Activated CD4-positive, alpha-beta T cell treated with anti-CD3 and anti-CD28 coated beads, Interleukin-2, Interleukin-6, amounts not matched to agents 100 ng/mL and 50 ng/mL, durations not matched to agents 16 hours and 8 hours (primary cell): Measurements from ENCODE around the gene FGD5.

Experiments
- DNase-seq: peaks from one replicate; pipeline ENCODE4 v3.0.0-alpha.2; 2020

Gene FGD5

DNA sequence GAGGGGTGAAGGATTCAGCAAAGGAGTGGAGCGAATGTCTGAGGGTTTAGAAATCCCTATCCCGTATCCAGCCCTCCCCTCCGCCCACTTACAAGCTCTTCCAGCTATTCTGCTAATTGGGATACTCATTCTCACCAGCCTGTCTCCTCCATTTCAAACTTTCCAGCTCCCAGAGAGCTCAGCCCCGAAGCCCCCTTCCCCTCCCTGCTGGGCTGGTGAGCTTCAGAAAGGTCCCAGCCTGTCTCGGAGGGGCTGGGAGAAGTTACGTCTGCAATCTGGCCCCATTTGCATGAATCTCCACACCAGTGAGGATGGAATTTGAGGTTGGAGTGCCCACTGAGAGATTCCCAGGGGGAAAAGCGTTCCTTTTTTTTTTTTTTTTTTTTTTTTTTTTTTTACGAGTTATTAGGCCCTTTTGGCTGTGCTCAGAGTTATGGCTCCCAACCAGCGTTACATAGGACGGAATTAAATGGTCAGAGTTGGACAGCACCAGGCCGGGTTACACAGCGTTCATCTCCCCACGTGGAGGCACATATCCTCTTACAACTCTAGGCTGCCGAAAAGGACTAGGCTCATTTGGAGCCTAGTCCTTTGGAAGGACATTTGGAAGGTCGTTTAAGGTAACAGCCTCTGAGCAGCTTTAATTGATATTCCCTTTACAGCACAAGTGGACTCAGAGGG lies 34.6 kb downstream of the FGD5 start:
- DNase-seq, result no peak

DNA sequence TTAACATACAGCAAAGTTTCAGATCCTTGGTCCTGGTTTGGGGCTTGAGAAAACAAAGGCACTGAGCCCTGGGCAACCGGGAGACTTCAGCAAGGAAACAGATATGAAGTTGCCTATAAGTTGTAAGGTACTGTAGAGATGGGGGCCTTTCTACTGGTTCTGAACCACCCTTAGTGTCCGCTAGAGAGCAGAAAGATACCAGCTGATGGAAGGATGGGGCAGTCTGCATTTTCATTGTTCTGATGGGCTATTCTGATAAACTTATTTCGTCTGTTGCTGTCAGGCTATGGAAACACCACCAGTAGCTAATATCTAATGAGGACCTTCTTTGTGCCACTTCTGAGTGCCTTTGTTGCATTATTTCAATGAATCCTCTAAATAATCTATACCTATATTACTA lies 38.7 kb downstream of the FGD5 start:
- DNase-seq, result no peak

DNA sequence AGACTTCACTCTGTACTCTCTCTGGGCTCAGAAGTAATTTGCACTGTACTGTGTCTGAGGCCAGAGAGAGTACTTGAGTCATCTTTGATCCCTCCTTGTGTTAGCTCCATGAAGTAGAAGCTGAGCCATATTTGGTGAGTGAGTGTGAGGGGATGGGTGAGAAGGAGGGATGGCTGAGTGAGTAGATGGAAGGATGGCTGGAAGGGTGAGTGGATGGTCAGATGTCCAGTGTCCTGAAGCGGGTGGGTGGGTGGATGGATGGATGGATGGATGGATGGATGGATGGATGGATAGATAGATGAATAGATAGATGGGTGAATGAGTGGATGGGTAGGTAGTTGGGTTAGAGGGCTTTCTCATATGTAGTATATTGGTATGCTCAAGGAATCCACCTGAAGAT lies 39.3 kb downstream of the FGD5 start:
- DNase-seq, result no peak

DNA sequence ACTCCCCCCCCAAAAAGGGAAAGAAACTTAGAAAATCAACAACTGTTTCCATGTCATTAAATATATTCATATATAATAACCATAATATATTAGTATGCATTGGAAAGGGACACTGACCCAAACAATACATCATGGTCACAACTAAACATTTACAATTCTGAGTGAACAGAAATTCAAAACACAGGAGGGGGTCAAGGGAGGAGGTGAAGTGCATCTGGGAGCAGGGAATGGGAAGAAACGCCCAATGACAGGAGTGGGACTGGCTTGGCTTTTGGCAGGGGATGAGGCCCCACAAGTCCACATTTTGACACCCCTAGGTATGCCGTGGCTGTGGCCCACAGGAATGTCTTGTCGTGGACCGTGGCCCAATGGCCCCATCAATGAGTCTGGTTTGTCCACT lies 41.1 kb downstream of the FGD5 start:
- DNase-seq, result no peak

DNA sequence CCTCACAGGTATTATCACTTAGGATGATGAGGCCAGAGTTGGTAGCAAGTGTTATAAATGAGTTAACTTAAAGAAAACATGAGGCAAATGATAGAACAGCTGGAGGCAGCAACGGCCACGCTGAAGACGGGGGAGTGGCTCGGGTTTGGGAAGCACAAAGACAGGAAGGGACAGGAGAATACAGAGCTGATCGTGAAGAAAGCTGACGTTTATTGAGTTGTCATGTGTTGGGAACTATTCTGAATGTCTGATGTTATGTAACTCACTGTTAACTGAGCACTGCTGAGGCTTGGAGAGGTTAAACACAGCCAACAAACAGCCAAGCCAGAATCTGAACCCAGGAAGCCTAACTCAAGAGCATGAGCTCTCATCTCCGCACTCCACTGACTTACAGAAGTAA lies 42.3 kb downstream of the FGD5 start:
- no peak for DNase-seq

DNA sequence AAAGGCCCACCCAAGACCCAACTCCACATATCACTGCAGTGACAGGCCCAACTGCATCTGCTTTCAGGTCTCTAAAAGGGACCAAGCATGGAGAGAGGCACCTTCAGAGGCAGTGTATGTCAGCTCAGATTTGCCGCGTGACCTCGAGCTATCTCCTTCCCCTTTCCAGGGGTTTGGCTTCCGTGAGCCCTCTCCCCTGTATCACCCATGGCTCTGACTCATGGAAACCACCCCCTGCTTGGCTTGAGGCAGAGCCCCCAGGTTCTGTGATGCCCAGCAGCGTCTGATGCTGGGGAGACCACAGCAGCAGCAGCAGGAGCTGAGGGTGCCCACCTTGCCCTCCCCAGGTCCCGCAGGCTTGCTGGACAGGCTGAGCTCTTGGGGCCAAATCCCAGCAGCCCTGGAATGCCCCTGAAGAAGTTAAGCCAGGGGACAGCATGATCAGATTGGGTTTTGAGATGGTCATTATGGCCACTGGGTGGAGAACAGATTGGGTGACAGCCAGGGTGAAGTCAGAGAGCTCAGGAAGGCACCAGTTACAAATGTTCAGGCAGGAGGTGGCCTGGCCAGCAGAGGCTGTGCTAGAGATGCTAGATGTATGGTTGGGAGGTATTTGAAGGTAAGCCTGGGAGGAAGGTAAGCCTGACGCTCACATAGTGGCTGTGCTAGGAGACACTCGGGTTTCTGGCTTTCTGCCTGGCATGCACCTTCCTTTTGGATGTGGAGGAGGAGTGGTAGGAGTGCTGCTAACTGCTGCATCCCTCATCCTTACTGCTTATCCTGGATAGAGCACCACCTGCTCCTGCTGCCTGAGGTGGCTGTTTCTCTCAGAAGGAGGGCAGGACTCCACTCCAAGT lies 42.9 kb downstream of the FGD5 start:
- no peak for DNase-seq

DNA sequence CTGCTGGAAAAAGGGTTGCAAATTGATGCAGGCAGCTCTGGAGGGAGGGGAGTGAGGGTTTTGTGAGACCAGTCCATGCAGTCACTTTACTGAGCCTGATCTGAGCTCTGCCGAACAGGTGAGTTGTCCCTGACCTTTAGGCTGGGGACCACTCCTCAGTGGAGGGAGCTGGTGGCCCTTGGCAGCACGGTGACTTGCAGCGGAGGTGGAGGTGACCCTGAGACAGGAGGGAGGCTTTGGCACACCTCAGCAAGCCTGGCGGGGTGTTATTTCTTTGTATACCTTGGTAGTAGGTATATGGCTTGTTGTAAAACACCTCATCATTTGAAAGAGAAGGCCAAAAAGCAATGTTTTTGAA lies 43.5 kb downstream of the FGD5 start:
- DNase-seq, result no peak

DNA sequence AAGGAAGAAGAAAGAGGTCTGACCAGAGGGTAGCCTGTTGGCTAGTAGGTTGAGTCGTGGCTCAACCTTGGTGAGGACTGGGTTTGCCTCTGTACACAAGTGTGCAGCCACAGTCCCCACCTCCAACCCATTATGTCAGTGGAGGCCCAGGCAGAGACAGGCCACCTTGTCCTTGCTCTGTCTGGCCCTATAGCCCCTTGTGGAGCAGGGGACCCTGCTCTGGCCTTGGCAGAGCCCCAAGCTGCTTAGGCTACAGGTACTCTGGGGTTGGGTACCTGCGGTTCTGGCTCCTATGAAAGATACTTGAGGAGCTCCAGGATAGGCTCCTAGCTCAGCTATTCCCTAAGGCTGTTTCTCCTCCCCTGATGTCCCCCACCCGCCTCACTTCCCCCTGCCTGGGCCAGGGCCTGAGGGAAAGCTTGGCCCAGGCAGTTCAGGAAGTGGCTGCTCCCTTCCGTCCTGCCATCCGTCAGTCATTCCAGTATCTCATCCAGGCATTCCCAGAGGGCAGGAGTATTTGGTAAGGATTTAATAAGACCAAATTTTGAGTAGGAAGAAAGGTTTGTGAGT lies 44.0 kb downstream of the FGD5 start:
- no peak for DNase-seq

DNA sequence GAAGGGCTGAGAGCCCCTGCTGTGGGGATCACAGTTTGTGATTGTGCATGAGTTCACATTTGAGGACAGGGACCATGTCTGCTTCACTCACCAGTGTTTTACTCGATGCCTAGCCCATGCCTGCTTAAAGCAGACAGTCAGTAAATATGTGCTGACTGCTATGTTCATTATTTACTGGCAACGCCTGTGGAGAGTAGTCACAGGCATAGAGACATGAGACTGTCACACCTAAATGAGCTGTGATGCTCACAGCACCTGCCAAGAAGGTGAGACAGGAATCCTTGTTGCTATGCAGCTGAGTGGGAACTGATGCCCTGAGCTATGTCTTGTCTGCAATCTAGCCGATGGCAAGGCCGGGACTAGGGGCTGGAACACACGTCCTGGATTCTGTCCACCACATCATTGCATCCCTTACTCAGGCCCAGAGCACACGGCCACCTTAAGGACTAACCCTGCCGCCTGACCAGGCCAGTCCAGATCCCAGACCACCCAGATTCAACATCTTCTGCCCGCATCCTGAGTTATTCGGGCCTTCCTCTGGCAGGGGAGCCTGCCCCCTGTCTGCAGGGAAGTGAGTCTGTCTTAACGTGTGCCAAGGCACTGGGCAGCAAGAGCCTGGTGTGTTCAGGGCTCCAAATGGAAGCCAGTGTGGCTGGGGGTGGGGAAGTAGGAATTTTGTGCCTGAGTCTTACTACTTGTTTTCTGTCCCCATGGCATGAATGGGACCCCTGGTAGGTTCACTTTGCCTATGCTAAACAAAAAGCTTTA lies 44.8 kb downstream of the FGD5 start:
- no peak for DNase-seq

DNA sequence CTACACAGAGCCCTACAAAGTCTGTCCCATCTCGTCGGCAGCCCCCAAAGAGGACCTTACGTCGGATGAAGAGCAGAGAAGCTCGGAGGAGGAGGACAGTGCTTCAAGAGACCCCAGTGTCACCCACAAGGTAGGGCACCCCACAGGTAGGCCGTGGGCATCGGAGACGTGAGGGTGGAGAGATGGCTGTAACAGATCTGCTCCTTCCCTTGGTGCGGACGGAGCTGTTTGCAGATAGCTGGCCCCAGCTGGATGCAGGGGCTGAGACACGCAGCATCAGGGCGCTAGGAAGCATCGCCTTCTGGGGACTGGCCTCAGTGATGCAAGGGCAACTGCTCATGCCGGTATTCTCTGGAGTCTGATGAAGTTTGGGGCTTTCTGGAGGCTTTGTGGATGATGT lies 45.4 kb downstream of the FGD5 start:
- DNase-seq, result no peak

DNA sequence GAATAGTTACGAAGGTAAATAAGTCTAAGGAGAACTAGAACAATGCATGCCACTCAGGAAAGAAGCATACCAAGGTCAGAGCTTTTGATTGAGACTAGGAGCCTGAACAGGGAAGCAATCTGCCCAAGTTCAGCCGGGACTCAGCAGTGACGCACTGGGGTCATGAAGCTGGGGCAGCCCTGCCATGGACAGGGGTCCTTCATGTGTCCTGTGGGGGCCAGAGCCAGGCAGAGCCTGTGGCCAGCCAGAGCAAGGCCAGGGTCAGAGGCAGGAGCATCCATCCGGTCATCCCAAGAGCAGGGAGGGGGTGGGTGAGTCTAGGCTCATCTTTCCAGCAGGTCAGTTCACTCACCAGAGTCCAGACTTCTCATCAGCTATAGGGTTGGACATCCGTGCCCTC lies 47.9 kb downstream of the FGD5 start:
- DNase-seq, result no peak

DNA sequence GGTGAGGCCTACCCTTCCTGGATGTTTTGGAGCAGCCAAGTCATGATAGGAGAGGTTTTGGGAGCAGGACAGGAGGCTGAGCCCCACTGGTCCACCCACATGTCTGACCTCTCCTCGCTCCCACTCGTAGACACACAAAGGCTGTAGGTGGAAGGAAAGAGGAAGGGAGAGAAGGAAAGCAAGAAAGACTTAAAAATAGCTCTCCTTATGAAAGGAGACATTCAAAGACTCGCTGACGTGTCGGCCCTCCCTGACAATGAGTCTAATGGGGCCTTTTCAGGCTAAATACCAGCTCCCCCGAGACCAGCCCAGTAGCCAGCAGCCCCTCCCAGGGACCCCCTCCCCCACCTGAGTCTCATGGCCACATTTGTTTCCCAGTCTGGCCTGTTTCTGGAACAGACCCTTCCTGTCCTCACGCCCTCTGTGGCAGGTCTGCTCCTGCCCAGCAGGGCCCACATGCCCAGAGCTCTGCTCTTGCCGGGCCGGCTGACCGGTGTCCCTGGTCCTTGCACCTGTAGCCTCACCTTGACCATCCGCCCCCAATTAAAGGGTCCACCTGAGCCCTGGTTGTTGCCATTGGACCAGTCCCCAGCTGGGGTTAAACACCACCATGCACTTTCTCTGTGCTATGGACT lies 49.3 kb downstream of the FGD5 start:
- no peak for DNase-seq

DNA sequence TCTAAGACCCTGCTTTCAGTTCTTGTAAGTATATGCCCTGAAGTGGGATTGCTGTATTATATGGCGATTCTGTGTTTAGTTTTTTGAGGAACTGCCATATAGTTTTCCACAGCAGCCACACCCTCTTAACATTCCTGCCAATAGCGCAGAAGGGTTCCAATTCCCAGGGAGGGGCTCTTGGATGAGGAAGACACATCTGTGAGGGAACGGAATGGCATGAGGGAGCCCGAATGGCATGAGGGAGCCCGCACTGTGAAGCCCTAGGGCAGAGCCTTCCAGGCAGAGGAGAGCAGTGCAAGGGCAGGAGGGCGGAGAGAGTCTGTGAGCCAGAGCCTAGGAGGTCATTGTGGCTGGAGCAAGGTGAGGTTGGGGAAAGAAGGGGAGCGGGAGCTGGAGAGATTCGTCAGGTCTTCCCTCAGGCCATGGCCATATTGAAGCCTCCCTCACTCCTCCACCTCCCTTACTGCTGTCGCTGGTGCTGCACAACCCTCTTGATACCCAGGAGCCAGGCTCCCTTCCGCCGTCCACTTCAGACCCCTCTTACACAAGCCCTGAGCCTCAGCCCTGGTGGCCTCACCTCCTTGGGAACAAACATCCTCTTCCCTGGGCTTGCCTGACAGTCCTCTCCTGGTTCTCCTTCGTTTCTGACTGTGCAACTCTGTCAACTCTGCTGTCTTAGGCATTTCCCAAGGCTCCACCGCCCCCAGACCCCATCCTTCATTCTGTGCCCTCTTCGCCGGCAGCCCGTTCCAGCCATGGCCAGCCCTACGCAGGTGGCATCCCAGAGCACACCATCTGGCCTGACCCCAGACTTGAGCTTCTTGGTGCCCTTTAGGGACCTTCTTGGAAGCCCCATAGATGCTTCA lies 51.4 kb downstream of the FGD5 start:
- DNase-seq, result no peak

DNA sequence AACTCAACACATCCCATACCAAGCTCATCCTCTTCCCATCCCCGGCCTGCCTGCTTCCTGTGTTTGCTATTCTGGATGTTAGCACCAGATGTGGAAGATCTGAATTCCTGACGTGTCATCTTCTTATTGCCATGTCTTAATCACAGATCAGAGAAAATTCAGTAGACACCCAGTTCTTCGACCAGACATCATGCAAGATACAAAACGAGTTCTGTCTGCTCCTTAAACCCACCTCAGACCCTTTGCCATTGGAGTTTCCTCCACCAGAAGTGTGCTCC lies 52.0 kb downstream of the FGD5 start:
- no peak for DNase-seq

DNA sequence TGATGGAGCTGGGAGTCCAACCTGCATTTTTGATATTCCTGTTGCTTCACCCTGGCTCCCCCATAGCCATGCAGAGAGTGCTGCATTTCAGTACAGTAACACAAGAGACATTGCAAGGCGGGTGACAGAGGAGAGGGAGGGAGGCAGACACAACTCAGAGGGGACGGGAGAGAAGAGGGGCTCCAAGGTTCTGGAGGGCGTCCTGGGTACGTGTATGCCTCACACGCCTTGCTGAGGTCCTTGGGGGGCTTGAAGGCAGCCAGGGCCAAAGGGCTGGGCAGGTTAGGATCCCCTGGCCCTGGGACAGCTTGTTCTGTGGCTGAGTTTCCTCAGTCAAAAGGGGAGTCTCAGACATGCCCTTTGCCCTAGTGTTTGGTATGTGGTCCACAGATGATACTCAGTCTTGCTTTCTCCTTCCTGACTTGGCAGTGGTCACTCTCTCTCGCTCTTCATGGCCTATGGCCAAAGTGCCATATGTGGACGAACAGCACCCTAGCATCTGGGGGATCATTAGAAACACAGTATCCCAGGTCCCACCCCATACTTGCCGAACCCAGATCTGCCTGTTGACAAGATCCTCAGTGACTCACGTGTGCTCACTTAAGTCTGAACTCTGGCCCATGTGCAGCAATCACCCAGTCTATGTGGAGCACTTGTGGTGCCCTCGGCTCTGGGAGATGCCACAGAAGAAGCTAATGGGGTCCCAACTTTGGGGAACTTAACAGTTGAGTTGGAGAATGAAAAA lies 52.9 kb downstream of the FGD5 start:
- no peak for DNase-seq

DNA sequence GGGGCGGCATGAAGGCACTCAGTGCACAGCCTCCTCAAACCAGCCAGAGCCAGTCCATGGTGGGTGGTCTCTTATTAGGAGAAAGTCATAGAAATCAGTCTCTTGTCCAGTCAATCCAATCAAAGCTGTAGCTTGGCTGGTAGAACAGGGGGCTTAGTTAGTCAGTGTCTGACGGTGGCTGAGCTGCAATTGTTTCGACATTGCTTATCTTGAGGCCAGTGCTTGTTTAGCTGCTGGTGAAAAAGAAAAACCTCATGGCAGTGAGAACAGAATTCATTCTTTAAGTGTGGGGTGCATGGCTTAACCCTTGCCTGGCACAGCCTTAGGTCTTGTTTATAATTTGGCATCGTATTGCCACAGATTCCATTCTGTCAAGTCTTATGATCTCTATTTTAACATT lies 53.9 kb downstream of the FGD5 start:
- no peak for DNase-seq

DNA sequence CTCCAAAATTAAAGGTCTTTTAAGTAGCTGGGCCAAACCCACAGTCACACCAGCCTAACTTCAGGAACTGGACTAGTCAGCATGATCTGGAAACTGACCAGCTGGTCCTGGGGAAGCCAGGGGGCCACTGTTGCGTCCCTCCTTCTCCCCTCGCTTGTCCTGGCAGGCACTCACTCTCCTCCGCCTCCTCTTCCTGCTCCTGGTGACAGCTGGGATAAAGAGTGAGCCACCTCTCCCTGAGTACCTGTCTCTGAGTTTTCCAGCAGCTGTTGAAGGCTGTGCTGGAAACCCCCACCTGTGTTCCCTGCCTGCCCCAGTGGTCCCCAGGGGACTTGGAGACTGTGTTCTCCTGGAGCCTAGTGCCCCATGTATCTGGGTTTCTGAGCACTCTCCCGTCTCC lies 56.0 kb downstream of the FGD5 start:
- DNase-seq, result no peak

DNA sequence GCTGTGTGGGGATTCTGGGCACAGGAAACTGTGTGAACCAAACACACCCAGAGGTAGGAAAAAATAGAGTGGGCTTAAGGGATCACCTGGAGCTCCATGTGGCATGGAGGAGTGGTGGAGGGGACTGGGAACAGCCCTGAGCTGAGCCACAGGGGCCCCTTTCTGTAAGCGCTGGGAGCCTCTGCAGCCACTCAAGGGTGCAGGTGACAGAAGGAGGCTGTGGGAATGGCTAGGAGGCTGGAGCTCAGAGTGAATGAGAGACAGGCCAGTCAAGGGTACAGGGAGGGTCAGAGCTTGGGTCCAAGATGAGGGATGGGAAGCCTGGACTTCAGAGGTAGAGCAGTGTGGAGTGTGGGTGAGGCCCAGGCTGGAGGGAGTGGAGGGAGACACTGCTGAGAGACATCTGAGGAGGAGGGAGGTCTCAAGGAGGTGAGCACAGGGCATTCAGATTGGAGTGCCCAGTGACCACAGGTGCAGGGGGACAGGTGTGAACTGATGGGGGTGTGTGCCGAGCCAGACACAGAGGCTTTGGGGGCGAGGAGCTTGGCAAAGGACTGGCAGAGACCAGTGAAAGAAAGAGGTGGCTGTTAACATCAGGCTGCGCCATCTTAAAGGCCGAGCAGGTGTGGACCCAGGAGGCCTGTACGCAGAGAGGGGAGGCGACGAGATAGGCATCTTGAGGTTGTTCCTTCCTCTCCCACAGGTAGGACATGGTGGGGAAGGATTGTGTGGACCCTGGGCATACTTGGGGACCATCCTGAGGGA lies 56.8 kb downstream of the FGD5 start:
- DNase-seq, result no peak

DNA sequence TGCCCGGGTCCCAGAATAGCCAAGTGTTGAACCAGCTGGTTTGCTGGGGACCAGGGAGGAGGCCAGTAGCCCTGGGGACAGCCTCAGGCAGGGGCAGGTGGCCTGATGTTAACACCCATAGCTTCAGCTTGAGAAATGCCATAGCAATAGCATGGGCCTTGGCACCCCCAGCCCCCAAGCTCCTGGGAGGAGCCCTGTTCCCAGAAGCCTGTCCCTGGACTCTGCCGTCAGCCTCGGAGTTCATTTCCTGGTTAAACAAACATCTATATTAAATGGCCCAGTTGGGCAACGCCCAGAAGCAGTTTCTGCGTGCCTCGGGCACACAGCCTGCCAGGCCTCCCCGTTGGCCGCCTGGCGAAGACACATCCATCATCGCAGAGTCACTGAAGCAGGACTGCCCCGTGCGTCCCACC lies 58.2 kb downstream of the FGD5 start:
- no peak for DNase-seq

DNA sequence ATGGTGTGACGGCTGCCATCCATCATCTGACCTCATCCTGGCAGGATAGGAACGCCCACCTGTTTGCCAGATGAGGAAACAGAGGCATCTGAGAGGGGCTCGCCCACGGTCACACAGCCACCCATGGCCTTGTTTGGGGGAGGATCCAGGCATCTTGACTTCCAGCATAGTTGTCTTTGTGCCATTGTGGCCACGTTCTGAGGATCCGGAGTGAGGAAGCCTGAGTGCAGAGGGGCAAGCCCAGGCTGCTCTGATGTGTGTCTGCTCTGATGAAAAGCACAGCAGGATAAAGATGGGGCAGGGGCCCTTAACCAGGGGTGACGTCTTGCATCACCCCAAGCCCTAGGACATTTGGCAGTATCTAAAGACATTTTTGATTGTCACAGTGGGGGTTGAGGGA lies 58.7 kb downstream of the FGD5 start:
- DNase-seq, result no peak
